PC-9 (cell line): Measurements from ENCODE around the gene PANX1. TPM values are rescaled to one million over a fixed set of nuclear protein-coding genes. Genes with fewer than 3 reads are reported as not detected.

Experiments
- BruUV-seq: library from RNA; stranded (reverse); fragments of 400-500 nt; replicated peaks from 2 replicates; lab custom pipeline; 2021; lab: Mats Ljungman, UMichigan
- CTCF ChIA-PET: fragments of 300-600 bp; sonication (Branson Sonifier 250); formaldehyde crosslinking; loops from one replicate; lab custom pipeline; 2022; ENCODE audit warnings: antibody characterized with exemption; lab: Charles Lee
- POLR2A ChIA-PET: fragments of 300-600 bp; sonication (Branson Sonifier 250); formaldehyde crosslinking; loops from one replicate; lab custom pipeline; 2022; ENCODE audit warnings: antibody characterized with exemption; ENCODE audit not compliant: unreplicated experiment; lab: Charles Lee
- DNase-seq, 2 experiments: peaks; one replicate each; pipeline versions ENCODE4 v3.0.0 to v3.0.0-alpha.2; 2015 to 2022; ENCODE audit warnings: mixed read lengths in 1 of 2
- H2AFZ ChIP-seq: fragments of 200-600 bp; sonication (generic); 2 replicates; pipeline ENCODE4 v1.8.1; 2017; ENCODE audit warnings: antibody characterized with exemption
- H3F3A ChIP-seq: fragments of 200-600 bp; sonication (generic); 2 replicates; pipeline ENCODE4 v1.8.1; 2017; ENCODE audit warnings: antibody characterized with exemption, mild to moderate bottlenecking, low read depth; ENCODE audit not compliant: insufficient read depth
- H3K27ac ChIP-seq: fragments of 200-600 bp; sonication (generic); 2 replicates; pipeline ENCODE4 v1.6.1; 2016; ENCODE audit warnings: mixed run types
- H3K27me3 ChIP-seq: fragments of 200-600 bp; sonication (generic); 2 replicates; pipeline ENCODE4 v1.6.1; 2016; ENCODE audit warnings: low read depth, mixed run types; ENCODE audit not compliant: insufficient read depth
- H3K36me3 ChIP-seq: fragments of 200-600 bp; sonication (generic); 2 replicates; pipeline ENCODE4 v1.6.1; 2016; ENCODE audit warnings: low read depth, mixed run types
- H3K4me1 ChIP-seq: fragments of 200-600 bp; sonication (generic); replicated peaks from 2 replicates; pipeline ENCODE4 v1.6.1; 2016; ENCODE audit warnings: mixed run types; ENCODE audit not compliant: insufficient read depth
- H3K4me2 ChIP-seq: fragments of 200-600 bp; sonication (generic); 2 replicates; pipeline ENCODE4 v1.6.1; 2017; ENCODE audit warnings: mixed run types
- H3K4me3 ChIP-seq: fragments of 200-600 bp; sonication (generic); 2 replicates; pipeline ENCODE4 v1.6.1; 2016; ENCODE audit warnings: mixed run types
- H3K79me2 ChIP-seq: fragments of 200-600 bp; sonication (generic); 2 replicates; pipeline ENCODE4 v1.6.1; 2017; ENCODE audit warnings: low read depth, mixed run types
- H3K9me2 ChIP-seq: fragments of 200-600 bp; sonication (generic); 2 replicates; pipeline ENCODE4 v1.8.1; 2017; ENCODE audit warnings: mild to moderate bottlenecking; ENCODE audit not compliant: insufficient read depth
- H3K9me3 ChIP-seq: fragments of 200-600 bp; sonication (generic); 2 replicates; pipeline ENCODE4 v1.8.1; 2016; ENCODE audit warnings: low read depth; ENCODE audit not compliant: insufficient read depth
- H4K20me1 ChIP-seq: fragments of 200-600 bp; sonication (generic); 2 replicates; pipeline ENCODE4 v1.8.1; 2017; ENCODE audit not compliant: insufficient read depth
- CTCF ChIP-seq: fragments of 200-600 bp; sonication (generic); conservative IDR thresholded peaks from 2 replicates; pipeline ENCODE4 v1.6.1; 2017; ENCODE audit warnings: mixed run types, antibody characterized with exemption, mild to moderate bottlenecking, moderate library complexity
- EZH2 ChIP-seq: fragments of 200-600 bp; sonication (generic); IDR thresholded peaks from 2 replicates; pipeline ENCODE4 v1.8.0; 2017; ENCODE audit warnings: antibody characterized with exemption, low read depth
- intact Hi-C: fragments of 100-400 bp; cut with micrococcal nuclease; formaldehyde crosslinking; loops from one replicate; pipeline ENCODE4 v1.10.0; 2022; ENCODE audit not compliant: unreplicated experiment
- total RNA-seq: library from RNA; stranded (reverse); gene quantifications from 2 replicates; pipeline ENCODE4 v1.2.3, GENCODE V29; 2021

The PANX1 gene
- total RNA-seq, 1 experiment from 2014 or later: 12.6 TPM

- intact Hi-C loops: no loop called here
- H3K36me3 ChIP-seq: no peaks in the 10 kb centered on the region
- no peaks in the 10 kb centered on the region for H3F3A ChIP-seq
- H3K79me2 ChIP-seq: peaks cover 38% of the 10 kb centered on the region
- H3K9me2 ChIP-seq: no peaks in the 10 kb centered on the region
- no TSS peak for BruUV-seq
- no peaks in the 10 kb centered on the region for H3K4me1 ChIP-seq
- no peak overlapping the region for H3K4me3 ChIP-seq
- no peak overlapping the region for H3K27ac ChIP-seq
- TF ChIP-seq EZH2 (no peak), CTCF (no peak)
- POLR2A ChIA-PET: no interaction called here
- H3K9me3 ChIP-seq: no peaks in the 10 kb centered on the region
- CTCF ChIA-PET: interaction anchor here (0.5 kb wide), 1 partner anchor 338 kb away, joined by 5 read pairs; no protein-coding TSS in a partner anchor
- DNase-seq: no peak
- H3K4me2 ChIP-seq: no peak overlapping the region
- no peaks in the 10 kb centered on the region for H3K27me3 ChIP-seq
- H2AFZ ChIP-seq: no peak overlapping the region
- 0 out of 2 replicates have a peak, but pooled peaks cover 3% of the 10 kb centered on the region for H4K20me1 ChIP-seq
Observed at GRCh38 chr11:94168882-94169281, 40.2 kb downstream of the PANX1 start.

GRCh38 chr11:94169516-94169915 is 40.9 kb downstream of the PANX1 start:
- H3F3A ChIP-seq: no peaks in the 10 kb centered on the region
- no peak overlapping the region for H2AFZ ChIP-seq
- no peaks in the 10 kb centered on the region for H3K9me3 ChIP-seq
- DNase-seq: no peak
- BruUV-seq: no TSS peak
- ChIA-PET POLR2A (no interaction called here), CTCF (interaction anchor here (0.5 kb wide), 1 partner anchor 337 kb away, joined by 5 read pairs; no protein-coding TSS in a partner anchor)
- H3K4me2 ChIP-seq: no peak overlapping the region
- no peaks in the 10 kb centered on the region for H3K27me3 ChIP-seq
- no peak for TF ChIP-seq CTCF
- no peak for TF ChIP-seq EZH2
- H3K27ac ChIP-seq: no peak overlapping the region
- H3K79me2 ChIP-seq: peaks cover 31% of the 10 kb centered on the region
- no peaks in the 10 kb centered on the region for H3K4me1 ChIP-seq
- no peaks in the 10 kb centered on the region for H3K9me2 ChIP-seq
- no peak overlapping the region for H3K4me3 ChIP-seq
- no peaks in the 10 kb centered on the region for H3K36me3 ChIP-seq
- 0 out of 2 replicates have a peak, but pooled peaks cover 3% of the 10 kb centered on the region for H4K20me1 ChIP-seq
- intact Hi-C loops: no loop called here

- no peak overlapping the region for H3K4me3 ChIP-seq
- H4K20me1 ChIP-seq: 0 out of 2 replicates have a peak, but pooled peaks cover 3% of the 10 kb centered on the region
- no peak overlapping the region for H3K4me2 ChIP-seq
- H2AFZ ChIP-seq: no peak overlapping the region
- no peaks in the 10 kb centered on the region for H3K9me2 ChIP-seq
- H3K9me3 ChIP-seq: no peaks in the 10 kb centered on the region
- intact Hi-C loops: loop anchor here (5.0 kb wide), 2 partner anchors 248 to 432 kb away; no protein-coding TSS in a partner anchor
- H3K27ac ChIP-seq: no peak overlapping the region
- no peak for TF ChIP-seq CTCF
- peaks cover 26% of the 10 kb centered on the region for H3K79me2 ChIP-seq
- no peaks in the 10 kb centered on the region for H3K27me3 ChIP-seq
- ChIA-PET CTCF (no interaction called here), POLR2A (no interaction called here)
- no TSS peak for BruUV-seq
- H3K4me1 ChIP-seq: no peaks in the 10 kb centered on the region
- no peaks in the 10 kb centered on the region for H3K36me3 ChIP-seq
- no peak for DNase-seq
- no peaks in the 10 kb centered on the region for H3F3A ChIP-seq
Observed at GRCh38 chr11:94169930-94170545, 41.4 kb downstream of the PANX1 start.
